NB4 (cell line): ENCODE results near the gene ARID3A.

Experiments
- DNase-seq: peaks from one replicate; pipeline ENCODE4 v3.0.0; 2010; ENCODE audit warnings: low read depth
- H3K4me3 ChIP-seq: one replicate; pipeline ENCODE4 v1.5.1; 2011; ENCODE audit warnings: mild to moderate bottlenecking, low read depth, low read length, moderate library complexity
- CTCF ChIP-seq: IDR thresholded peaks from one replicate; pipeline ENCODE4 v1.5.1; 2012; ENCODE audit warnings: low read depth, low read length
- MAX ChIP-seq: IDR thresholded peaks from 2 replicates; pipeline ENCODE4 v1.6.1; 2011; ENCODE audit warnings: low read depth, low read length
- MYC ChIP-seq: IDR thresholded peaks from 2 replicates; pipeline ENCODE4 v1.6.1; 2011; ENCODE audit warnings: low read depth, low read length
- POLR2A ChIP-seq: IDR thresholded peaks from 2 replicates; pipeline ENCODE4 v1.6.1; 2011; ENCODE audit warnings: mild to moderate bottlenecking; ENCODE audit not compliant: insufficient read length; ENCODE audit errors: extremely low read depth

ARID3A gene

GRCh38 chr19:939439-939838, 13.6 kb downstream of the ARID3A start:
- no peak for TF ChIP-seq POLR2A
- no peak for TF ChIP-seq MYC
- TF ChIP-seq MAX, result no peak
- TF ChIP-seq CTCF, result no peak
- no peak overlapping the region for H3K4me3 ChIP-seq
- DNase-seq, result no peak

GRCh38 chr19:939922-940321, 14.1 kb downstream of the ARID3A start:
- TF ChIP-seq MYC, result no peak
- TF ChIP-seq CTCF, result no peak
- no peak for TF ChIP-seq POLR2A
- TF ChIP-seq MAX, result no peak
- H3K4me3 ChIP-seq, result no peak overlapping the region
- DNase-seq, result no peak

GRCh38 chr19:940591-941291, 14.9 kb downstream of the ARID3A start:
- TF ChIP-seq MYC (no peak), POLR2A (no peak), CTCF (no peak), MAX (no peak)
- no peak for DNase-seq
- no peak overlapping the region for H3K4me3 ChIP-seq

- DNase-seq, result no peak
- TF ChIP-seq CTCF, result no peak
- no peak for TF ChIP-seq MYC
- no peak for TF ChIP-seq POLR2A
- TF ChIP-seq MAX, result no peak
- H3K4me3 ChIP-seq, result no peak overlapping the region
Measured at GRCh38 chr19:941292-942132, 15.7 kb downstream of the ARID3A start.

GRCh38 chr19:942133-942645, 16.4 kb downstream of the ARID3A start:
- no peak overlapping the region for H3K4me3 ChIP-seq
- no peak for DNase-seq
- no peak for TF ChIP-seq MYC
- TF ChIP-seq CTCF, result no peak
- TF ChIP-seq POLR2A, result no peak
- no peak for TF ChIP-seq MAX
